ENCODE data around the gene SBF2.

SBF2 gene

GRCh38 chr11:9862981-9863380, 431.0 kb downstream of the SBF2 start:
- peaks cover 12% of the 10 kb centered on the region for H3K4me1 ChIP-seq (ENCODE audit: insufficient read depth, poor library complexity, severe bottlenecking)

DNA sequence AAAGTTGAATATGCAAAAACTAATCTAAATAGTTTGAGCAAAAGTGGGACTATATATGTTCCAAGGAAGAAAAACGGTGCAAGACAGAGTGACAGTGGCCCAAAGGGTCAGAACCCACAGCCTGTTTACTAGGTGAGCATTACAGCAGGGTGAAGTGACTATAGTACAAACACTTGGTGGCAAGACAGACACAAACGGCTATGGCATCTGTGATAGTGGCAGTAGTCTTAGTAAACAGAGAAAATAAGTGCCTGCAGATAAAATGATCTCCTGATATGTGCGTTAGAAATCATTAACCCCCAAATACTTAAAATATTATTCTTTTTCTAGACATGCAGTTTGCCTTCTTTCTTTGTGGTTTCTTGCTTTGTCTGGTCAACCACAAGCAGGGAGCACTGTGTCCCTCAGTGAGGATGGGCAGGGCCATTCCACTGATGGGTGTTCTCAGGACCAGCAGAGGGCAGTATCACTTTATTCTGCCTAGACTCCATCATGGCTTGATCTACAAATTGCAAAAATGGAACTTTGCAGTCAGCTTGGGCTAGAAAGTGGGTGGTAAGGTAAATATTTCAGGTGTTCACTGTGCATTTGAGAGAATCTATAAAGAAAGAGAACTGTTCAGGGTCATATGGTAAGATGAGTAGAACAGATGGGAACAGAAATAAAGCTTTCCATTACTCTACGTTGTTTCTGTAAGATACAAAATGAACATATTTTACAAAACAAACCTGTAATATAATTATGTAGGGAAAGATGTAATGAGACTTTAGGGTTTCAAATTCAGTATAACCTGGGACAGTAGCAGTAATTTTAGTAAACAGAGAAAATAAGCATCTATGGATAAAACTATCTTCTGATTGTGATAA, 431.9 kb downstream of the SBF2 start:
- H3K36me3 ChIP-seq (ENCODE audit: low read depth), result no peaks in the 10 kb centered on the region; the same call in 1 of the 2 replicates
- H3K4me1 ChIP-seq (ENCODE audit: insufficient read depth, poor library complexity, severe bottlenecking), result peaks cover 12% of the 10 kb centered on the region
- no peaks in the 10 kb centered on the region for H3K27me3 ChIP-seq (ENCODE audit: insufficient read depth, poor library complexity, severe bottlenecking)
- no peak overlapping the region for H3K27ac ChIP-seq (ENCODE audit: poor library complexity, severe bottlenecking)
- DNase-seq (ENCODE audit: low spot score) (peak; percentile 50), ATAC-seq (ENCODE audit: low read depth) (peak; percentile 81)
- peak; percentile 91 for TF ChIP-seq CTCF (IDR thresholded peaks at IDR 0.05; ENCODE audit: poor library complexity, severe bottlenecking)
- no peaks in the 10 kb centered on the region for H3K9me3 ChIP-seq (ENCODE audit: severe bottlenecking)
- no peak overlapping the region for H3K4me3 ChIP-seq (ENCODE audit: severe bottlenecking)

More at GRCh38 chr11:9862981-9863380, 431.0 kb downstream of the SBF2 start:
- no peak overlapping the region for H3K4me3 ChIP-seq (ENCODE audit: severe bottlenecking)
- no peak for TF ChIP-seq CTCF (IDR thresholded peaks at IDR 0.05; ENCODE audit: poor library complexity, severe bottlenecking)
- no peaks in the 10 kb centered on the region for H3K9me3 ChIP-seq (ENCODE audit: severe bottlenecking)
- no peaks in the 10 kb centered on the region for H3K36me3 ChIP-seq (ENCODE audit: low read depth)
- DNase-seq (ENCODE audit: low spot score) (no peak), ATAC-seq (ENCODE audit: low read depth) (no peak)
- H3K27ac ChIP-seq (ENCODE audit: poor library complexity, severe bottlenecking), result peak overlapping the region; percentile 21
- no peaks in the 10 kb centered on the region for H3K27me3 ChIP-seq (ENCODE audit: insufficient read depth, poor library complexity, severe bottlenecking)

DNA sequence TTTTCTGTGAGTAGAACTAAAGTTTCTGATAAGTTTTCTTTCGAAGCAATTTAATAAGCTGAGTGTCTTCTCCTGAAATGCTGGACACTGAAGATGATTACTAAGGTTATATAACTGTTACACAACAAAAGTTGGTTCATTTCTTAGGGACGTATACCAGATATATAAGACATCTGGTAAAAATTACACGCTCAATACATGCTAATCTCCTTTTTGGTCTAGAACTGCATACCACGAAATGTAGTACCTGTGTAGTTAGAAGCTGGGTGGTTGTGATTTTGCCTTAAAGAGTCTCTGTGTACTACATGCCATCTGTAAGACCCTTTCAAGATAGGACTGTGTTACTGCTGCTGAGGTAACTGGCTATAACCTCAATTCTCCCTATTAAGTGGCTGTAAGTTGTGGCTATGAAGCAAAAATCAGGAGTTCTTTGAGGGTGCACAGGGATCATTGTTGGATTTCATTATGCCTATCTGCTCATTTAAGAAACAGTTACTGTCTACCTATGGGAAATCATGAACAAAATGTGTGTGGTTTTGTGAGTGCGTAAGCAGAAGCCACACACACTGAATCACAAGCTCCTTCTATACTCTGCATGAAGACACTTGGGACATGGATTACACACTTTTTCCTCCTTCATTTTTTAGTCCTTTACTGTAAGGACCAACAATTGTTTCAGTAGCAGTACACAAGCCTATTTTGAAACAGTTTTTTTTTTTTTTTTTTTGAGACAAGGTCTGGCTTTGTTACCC, 434.3 kb downstream of the SBF2 start:
- ATAC-seq (ENCODE audit: low read depth) (no peak), DNase-seq (ENCODE audit: low spot score) (no peak)
- Histone ChIP-seq H3K4me3 (ENCODE audit: severe bottlenecking) (no peak overlapping the region), H3K9me3 (ENCODE audit: severe bottlenecking) (no peaks in the 10 kb centered on the region), H3K4me1 (ENCODE audit: insufficient read depth, poor library complexity, severe bottlenecking) (peaks cover 12% of the 10 kb centered on the region), H3K27ac (ENCODE audit: poor library complexity, severe bottlenecking) (no peak overlapping the region), H3K27me3 (ENCODE audit: insufficient read depth, poor library complexity, severe bottlenecking) (no peaks in the 10 kb centered on the region), H3K36me3 (ENCODE audit: low read depth) (peaks cover 2% of the 10 kb centered on the region)
- no peak for TF ChIP-seq CTCF (IDR thresholded peaks at IDR 0.05; ENCODE audit: poor library complexity, severe bottlenecking)

DNA sequence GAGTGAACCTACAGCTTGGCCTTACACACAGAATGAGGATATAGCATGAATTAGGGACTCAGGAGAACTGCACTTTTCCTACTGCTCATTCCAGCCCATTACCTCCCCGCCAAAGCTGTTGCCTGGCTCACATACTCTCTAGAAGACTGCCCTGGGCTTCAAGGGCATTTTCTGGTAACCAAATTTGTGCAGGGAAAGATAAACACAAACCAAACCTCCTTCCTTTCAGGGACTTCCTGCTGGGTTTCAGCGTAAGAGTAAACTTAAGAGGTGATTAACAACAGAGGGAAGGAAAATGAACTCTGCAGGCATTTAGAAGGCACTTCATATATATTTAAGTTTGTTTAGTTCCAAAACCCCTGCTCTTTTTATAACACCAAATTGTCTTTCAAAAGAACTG, 435.2 kb downstream of the SBF2 start:
- DNase-seq (ENCODE audit: low spot score) (no peak), ATAC-seq (ENCODE audit: low read depth) (no peak)
- H3K27me3 ChIP-seq (ENCODE audit: insufficient read depth, poor library complexity, severe bottlenecking), result no peaks in the 10 kb centered on the region
- no peak for TF ChIP-seq CTCF (IDR thresholded peaks at IDR 0.05; ENCODE audit: poor library complexity, severe bottlenecking)
- no peak overlapping the region for H3K27ac ChIP-seq (ENCODE audit: poor library complexity, severe bottlenecking)
- H3K4me1 ChIP-seq (ENCODE audit: insufficient read depth, poor library complexity, severe bottlenecking), result peaks cover 12% of the 10 kb centered on the region
- H3K36me3 ChIP-seq (ENCODE audit: low read depth), result peaks cover 3% of the 10 kb centered on the region
- no peaks in the 10 kb centered on the region for H3K9me3 ChIP-seq (ENCODE audit: severe bottlenecking)
- no peak overlapping the region for H3K4me3 ChIP-seq (ENCODE audit: severe bottlenecking)
